ENCODE measurements around the gene ALPL.

The ALPL gene

GRCh38 chr1:21490774-21491487, 18.3 kb upstream of the ALPL start:
- no peaks in the 10 kb centered on the region for H3K79me2 ChIP-seq (ENCODE audit: low read length)
- H2AFZ ChIP-seq (ENCODE audit: low read depth, low read length), result no peak overlapping the region
- no peak overlapping the region for H3K27ac ChIP-seq (ENCODE audit: low read length)
- peaks cover 5% of the 10 kb centered on the region; the same call in 1 of the 2 replicates for H3K27me3 ChIP-seq (ENCODE audit: low read depth, low read length)
- no peak; the same call in 1 of the 2 replicates for TF ChIP-seq CTCF (IDR thresholded peaks at IDR 0.05; ENCODE audit: low read depth, low read length)
- H3K9me3 ChIP-seq (ENCODE audit: insufficient read depth, low read length), result no peaks in the 10 kb centered on the region
- H3K36me3 ChIP-seq (replicated peaks; ENCODE audit: low read depth, low read length), result no peaks in the 10 kb centered on the region
- no peak overlapping the region for H3K4me2 ChIP-seq (ENCODE audit: low read length)
- H3K4me1 ChIP-seq (ENCODE audit: low read length), result peaks cover 14% of the 10 kb centered on the region
- no peak overlapping the region for H3K9ac ChIP-seq (ENCODE audit: low read length)
- H3K4me3 ChIP-seq (ENCODE audit: low read length), result no peak overlapping the region
- H4K20me1 ChIP-seq (ENCODE audit: insufficient read depth, low read length), result no peaks in the 10 kb centered on the region

DNA sequence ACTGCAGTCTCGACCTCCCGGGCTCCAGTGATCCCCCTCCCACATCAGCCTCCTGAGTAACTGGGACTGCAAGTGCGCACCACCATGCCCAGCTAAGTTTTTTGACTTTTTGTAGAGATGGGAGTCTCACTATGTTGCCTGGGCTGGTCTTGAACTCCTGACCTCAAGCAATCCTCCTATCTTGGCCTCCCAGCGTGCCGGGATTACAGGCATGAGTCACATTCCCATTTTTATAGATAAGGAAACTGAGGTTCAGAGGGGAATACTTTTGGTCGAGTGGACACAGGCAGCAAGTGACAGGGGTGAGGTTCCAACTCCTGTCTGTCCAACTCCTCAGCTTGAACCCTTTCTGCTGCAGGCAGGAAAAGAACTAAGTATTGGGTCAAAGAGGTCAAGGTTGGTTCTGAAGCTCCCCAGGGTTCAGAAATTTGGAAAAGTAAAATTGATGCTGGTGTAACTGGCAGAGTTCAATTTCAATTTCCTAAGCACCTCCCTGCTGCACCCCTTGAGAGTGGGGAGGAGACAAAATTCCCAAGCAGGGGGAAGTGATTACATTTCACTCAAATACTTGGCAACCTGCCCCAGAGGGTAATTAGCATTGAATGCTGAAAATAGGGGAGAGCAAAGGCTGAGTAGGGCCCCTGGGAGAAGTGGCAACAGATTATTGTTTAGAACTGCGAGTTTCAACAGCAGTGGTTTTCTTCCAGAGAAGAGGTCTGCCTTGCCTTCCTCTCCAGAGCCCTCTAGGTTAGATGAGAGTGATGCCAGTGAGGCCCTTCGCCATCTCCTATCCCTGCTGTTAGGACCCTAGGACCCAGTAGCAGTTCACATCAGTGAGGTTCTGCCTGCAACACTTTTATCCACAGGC, 17.5 kb upstream of the ALPL start:
- Histone ChIP-seq H3K4me3 (ENCODE audit: low read length) (no peak overlapping the region), H3K9me3 (ENCODE audit: insufficient read depth, low read length) (no peaks in the 10 kb centered on the region), H3K27me3 (ENCODE audit: low read depth, low read length) (peaks cover 5% of the 10 kb centered on the region; the same call in 1 of the 2 replicates), H3K4me1 (ENCODE audit: low read length) (peaks cover 14% of the 10 kb centered on the region), H2AFZ (ENCODE audit: low read depth, low read length) (no peak overlapping the region), H3K4me2 (ENCODE audit: low read length) (no peak overlapping the region), H3K36me3 (replicated peaks; ENCODE audit: low read depth, low read length) (no peaks in the 10 kb centered on the region), H3K9ac (ENCODE audit: low read length) (no peak overlapping the region), H3K27ac (ENCODE audit: low read length) (no peak overlapping the region), H4K20me1 (ENCODE audit: insufficient read depth, low read length) (no peaks in the 10 kb centered on the region), H3K79me2 (ENCODE audit: low read length) (no peaks in the 10 kb centered on the region)
- no peak for TF ChIP-seq EZH2phosphoT487 (IDR thresholded peaks at IDR 0.05; ENCODE audit: low read depth)
- TF ChIP-seq CTCF (IDR thresholded peaks at IDR 0.05; ENCODE audit: low read depth, low read length), result no peak

DNA sequence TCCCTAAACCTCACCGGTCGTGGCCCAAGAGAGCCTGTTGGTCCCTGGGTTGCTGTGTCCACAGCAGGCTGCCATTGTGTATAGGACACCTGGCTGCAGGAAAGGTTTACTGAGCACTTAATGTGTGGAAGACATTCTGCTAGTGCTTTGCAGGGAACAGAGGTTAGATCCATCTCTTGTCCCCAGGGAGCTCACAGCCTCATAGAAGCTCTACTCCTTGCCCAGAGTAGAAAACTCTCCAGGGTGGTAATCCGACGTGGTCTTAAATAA, 16.9 kb upstream of the ALPL start:
- Histone ChIP-seq H3K27me3 (ENCODE audit: low read depth, low read length) (peaks cover 5% of the 10 kb centered on the region; the same call in 1 of the 2 replicates), H3K9ac (ENCODE audit: low read length) (no peak overlapping the region), H3K36me3 (replicated peaks; ENCODE audit: low read depth, low read length) (no peaks in the 10 kb centered on the region), H2AFZ (ENCODE audit: low read depth, low read length) (no peak overlapping the region), H3K79me2 (ENCODE audit: low read length) (no peaks in the 10 kb centered on the region), H4K20me1 (ENCODE audit: insufficient read depth, low read length) (no peaks in the 10 kb centered on the region), H3K4me1 (ENCODE audit: low read length) (peaks cover 14% of the 10 kb centered on the region), H3K4me2 (ENCODE audit: low read length) (no peak overlapping the region), H3K27ac (ENCODE audit: low read length) (no peak overlapping the region), H3K9me3 (ENCODE audit: insufficient read depth, low read length) (no peaks in the 10 kb centered on the region), H3K4me3 (ENCODE audit: low read length) (no peak overlapping the region)
- TF ChIP-seq EZH2phosphoT487 (IDR thresholded peaks at IDR 0.05; ENCODE audit: low read depth) (no peak), CTCF (IDR thresholded peaks at IDR 0.05; ENCODE audit: low read depth, low read length) (no peak)

DNA sequence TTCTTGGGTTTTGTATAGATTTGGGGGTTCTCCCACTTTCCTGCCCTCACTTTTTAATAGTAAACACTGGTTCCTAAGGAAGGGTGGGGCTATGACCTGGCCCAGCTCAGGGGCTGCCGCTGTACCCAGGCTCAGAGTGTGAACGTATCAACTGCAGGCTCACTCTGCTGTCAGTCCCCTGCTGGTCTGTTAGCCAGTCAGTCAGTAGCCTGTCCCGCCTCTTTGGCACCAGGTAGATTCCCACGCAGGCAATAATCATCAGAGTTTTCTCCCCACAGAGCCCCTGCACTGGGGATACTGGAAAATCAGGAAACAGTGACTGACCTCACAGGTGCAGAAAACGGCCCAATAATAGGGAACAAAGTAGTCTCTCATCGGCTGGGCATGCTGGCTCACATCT, 15.0 kb upstream of the ALPL start:
- Histone ChIP-seq H3K79me2 (ENCODE audit: low read length) (no peaks in the 10 kb centered on the region), H3K9me3 (ENCODE audit: insufficient read depth, low read length) (no peaks in the 10 kb centered on the region), H2AFZ (ENCODE audit: low read depth, low read length) (no peak overlapping the region), H3K4me3 (ENCODE audit: low read length) (no peak overlapping the region), H4K20me1 (ENCODE audit: insufficient read depth, low read length) (no peaks in the 10 kb centered on the region), H3K4me2 (ENCODE audit: low read length) (no peak overlapping the region), H3K27ac (ENCODE audit: low read length) (no peak overlapping the region), H3K4me1 (ENCODE audit: low read length) (peaks cover 11% of the 10 kb centered on the region), H3K36me3 (replicated peaks; ENCODE audit: low read depth, low read length) (no peaks in the 10 kb centered on the region), H3K27me3 (ENCODE audit: low read depth, low read length) (peaks cover 5% of the 10 kb centered on the region; the same call in 1 of the 2 replicates), H3K9ac (ENCODE audit: low read length) (no peak overlapping the region)
- TF ChIP-seq CTCF (IDR thresholded peaks at IDR 0.05; ENCODE audit: low read depth, low read length), result no peak
- no peak for TF ChIP-seq EZH2phosphoT487 (IDR thresholded peaks at IDR 0.05; ENCODE audit: low read depth)

All from OCI-LY3 (cell line).